ENCODE data around the gene AKT2. TPM values are rescaled to one million over a fixed set of nuclear protein-coding genes. Genes with fewer than 3 reads are reported as not detected.

AKT2 gene
- total RNA-seq, 1 donor from 2014 or later, result 107 TPM

DNA sequence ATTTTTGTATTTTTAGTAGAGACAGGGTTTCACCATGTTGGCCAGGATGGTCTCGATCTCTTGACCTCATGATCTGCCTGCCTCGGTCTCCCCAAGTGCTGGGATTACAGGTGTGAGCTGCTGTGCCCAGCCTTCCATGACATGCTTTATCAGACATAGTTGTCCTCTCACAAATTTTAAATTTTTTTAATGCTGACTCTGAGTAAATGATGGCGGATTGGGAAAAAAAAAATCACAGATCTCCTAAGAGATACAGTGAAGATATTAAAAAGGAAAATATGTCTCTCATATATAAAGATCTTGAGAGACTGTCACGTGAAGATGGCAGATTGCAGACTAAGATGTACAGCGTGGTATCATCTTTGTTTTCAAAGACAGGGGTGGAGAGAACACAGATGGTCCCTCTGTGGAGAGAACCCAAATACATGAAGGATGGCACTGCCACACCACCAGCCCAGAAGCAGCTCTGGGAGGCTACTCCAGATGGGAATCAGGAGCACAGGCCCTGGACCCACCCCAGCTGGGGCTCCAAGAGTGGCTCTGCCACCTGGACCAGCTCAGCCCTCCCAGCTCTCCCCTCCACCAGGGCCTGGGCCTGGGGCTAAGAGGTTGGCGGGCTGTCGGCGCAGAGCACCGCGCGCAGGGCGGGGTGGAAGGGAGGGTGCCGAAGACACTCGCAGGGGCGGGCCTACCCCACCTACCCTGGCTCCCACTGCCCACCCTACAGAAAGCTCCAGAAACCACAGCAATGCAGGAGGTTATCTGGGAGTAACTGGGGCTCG, 38.7 kb downstream of the AKT2 start:
- Histone ChIP-seq H3K36me3 (peaks cover 17% of the 10 kb centered on the region), H3K4me3 (no peak overlapping the region), H3K9me3 (replicated peaks) (no peaks in the 10 kb centered on the region), H3K27ac (replicated peaks) (no peak overlapping the region), H3K4me1 (peaks cover 64% of the 10 kb centered on the region), H3K27me3 (ENCODE audit: low read depth) (no peaks in the 10 kb centered on the region)
- no peak for DNase-seq
- intact Hi-C loops (cut with micrococcal nuclease), result no loop called here
- TF ChIP-seq, protein P1, sequence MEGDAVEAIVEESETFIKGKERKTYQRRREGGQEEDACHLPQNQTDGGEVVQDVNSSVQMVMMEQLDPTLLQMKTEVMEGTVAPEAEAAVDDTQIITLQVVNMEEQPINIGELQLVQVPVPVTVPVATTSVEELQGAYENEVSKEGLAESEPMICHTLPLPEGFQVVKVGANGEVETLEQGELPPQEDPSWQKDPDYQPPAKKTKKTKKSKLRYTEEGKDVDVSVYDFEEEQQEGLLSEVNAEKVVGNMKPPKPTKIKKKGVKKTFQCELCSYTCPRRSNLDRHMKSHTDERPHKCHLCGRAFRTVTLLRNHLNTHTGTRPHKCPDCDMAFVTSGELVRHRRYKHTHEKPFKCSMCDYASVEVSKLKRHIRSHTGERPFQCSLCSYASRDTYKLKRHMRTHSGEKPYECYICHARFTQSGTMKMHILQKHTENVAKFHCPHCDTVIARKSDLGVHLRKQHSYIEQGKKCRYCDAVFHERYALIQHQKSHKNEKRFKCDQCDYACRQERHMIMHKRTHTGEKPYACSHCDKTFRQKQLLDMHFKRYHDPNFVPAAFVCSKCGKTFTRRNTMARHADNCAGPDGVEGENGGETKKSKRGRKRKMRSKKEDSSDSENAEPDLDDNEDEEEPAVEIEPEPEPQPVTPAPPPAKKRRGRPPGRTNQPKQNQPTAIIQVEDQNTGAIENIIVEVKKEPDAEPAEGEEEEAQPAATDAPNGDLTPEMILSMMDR (IDR thresholded peaks at IDR 0.05; ENCODE audit: borderline replicate concordance), result no peak

DNA sequence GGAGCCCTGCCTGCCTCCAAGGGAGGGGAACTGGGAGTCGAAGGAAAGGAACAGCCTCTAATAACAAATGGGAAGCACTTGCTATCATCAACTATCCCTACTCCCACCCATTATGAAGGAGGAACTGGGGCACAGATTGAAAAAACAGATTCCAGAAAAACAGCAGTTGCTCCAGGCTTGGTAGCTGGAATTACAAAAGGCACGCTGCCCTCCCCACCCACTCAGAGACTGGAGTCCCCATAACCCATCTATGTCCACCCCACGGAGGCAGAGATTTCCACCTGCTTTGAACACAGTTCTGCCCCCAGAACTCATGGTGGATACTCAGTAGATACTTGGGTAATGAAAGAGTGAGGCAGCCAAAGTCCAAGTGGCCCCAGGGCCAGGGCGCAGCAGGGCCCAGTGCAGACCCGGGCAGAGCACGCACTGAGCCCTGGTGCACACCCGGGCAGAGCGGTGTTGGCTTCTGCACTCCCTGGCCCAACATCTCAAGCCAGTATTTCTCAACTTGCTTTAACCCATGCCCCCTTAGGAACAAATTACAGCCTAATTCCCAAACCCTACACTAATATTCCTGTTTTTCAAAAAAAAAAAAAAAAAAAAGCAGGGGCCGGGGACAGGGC, 39.5 kb downstream of the AKT2 start:
- TF ChIP-seq, protein P1 (IDR thresholded peaks at IDR 0.05; ENCODE audit: borderline replicate concordance), result no peak
- Histone ChIP-seq H3K4me1 (peaks cover 68% of the 10 kb centered on the region), H3K9me3 (replicated peaks) (no peaks in the 10 kb centered on the region), H3K27me3 (ENCODE audit: low read depth) (no peaks in the 10 kb centered on the region), H3K27ac (replicated peaks) (no peak overlapping the region), H3K36me3 (peaks cover 14% of the 10 kb centered on the region), H3K4me3 (no peak overlapping the region)
- DNase-seq, result no peak
- intact Hi-C loops (cut with micrococcal nuclease), result no loop called here

- Histone ChIP-seq H3K9me3 (replicated peaks) (no peaks in the 10 kb centered on the region), H3K27ac (replicated peaks) (no peak overlapping the region), H3K4me3 (no peak overlapping the region), H3K4me1 (peaks cover 68% of the 10 kb centered on the region), H3K36me3 (peaks cover 18% of the 10 kb centered on the region), H3K27me3 (ENCODE audit: low read depth) (no peaks in the 10 kb centered on the region)
- TF ChIP-seq, protein P1 (IDR thresholded peaks at IDR 0.05; ENCODE audit: borderline replicate concordance), result no peak
- no peak for DNase-seq
- intact Hi-C loops (cut with micrococcal nuclease), result no loop called here
These were observed 40.4 kb downstream of the AKT2 start for GRCh38 chr19:40244579-40245317.

GRCh38 chr19:40243181-40243580, 42.0 kb downstream of the AKT2 start:
- Histone ChIP-seq H3K4me3 (no peak overlapping the region), H3K9me3 (replicated peaks) (no peaks in the 10 kb centered on the region), H3K27ac (replicated peaks) (no peak overlapping the region), H3K36me3 (peaks cover 28% of the 10 kb centered on the region), H3K4me1 (peaks cover 67% of the 10 kb centered on the region), H3K27me3 (ENCODE audit: low read depth) (no peaks in the 10 kb centered on the region)
- TF ChIP-seq, protein P1 (IDR thresholded peaks at IDR 0.05; ENCODE audit: borderline replicate concordance), result no peak
- DNase-seq, result no peak
- intact Hi-C loops (cut with micrococcal nuclease), result no loop called here

GRCh38 chr19:40242480-40242879, 42.7 kb downstream of the AKT2 start:
- no peak overlapping the region for H3K4me3 ChIP-seq
- H3K4me1 ChIP-seq, result peaks cover 60% of the 10 kb centered on the region
- TF ChIP-seq, protein P1 (IDR thresholded peaks at IDR 0.05; ENCODE audit: borderline replicate concordance), result no peak
- DNase-seq, result no peak
- H3K27ac ChIP-seq (replicated peaks), result peak overlapping the region; percentile 77
- peaks cover 35% of the 10 kb centered on the region for H3K36me3 ChIP-seq
- H3K27me3 ChIP-seq (ENCODE audit: low read depth), result no peaks in the 10 kb centered on the region
- H3K9me3 ChIP-seq (replicated peaks), result no peaks in the 10 kb centered on the region
- intact Hi-C loops (cut with micrococcal nuclease), result no loop called here

All from left ventricle myocardium inferior (tissue), 1 donor.